Hypothalamus (tissue), 51 donors: ENCODE data around the gene RGL1.
"Not testable (repeated sequence)": the region's sequence is repeated elsewhere in the genome, so short reads cannot be mapped to it uniquely, and the experiment has no call there.

Experiments used
- DNase-seq, 51 donors: peaks; one replicate each; lab custom pipeline; 2025; lab: John Stamatoyannopoulos, UW

Gene RGL1

DNA sequence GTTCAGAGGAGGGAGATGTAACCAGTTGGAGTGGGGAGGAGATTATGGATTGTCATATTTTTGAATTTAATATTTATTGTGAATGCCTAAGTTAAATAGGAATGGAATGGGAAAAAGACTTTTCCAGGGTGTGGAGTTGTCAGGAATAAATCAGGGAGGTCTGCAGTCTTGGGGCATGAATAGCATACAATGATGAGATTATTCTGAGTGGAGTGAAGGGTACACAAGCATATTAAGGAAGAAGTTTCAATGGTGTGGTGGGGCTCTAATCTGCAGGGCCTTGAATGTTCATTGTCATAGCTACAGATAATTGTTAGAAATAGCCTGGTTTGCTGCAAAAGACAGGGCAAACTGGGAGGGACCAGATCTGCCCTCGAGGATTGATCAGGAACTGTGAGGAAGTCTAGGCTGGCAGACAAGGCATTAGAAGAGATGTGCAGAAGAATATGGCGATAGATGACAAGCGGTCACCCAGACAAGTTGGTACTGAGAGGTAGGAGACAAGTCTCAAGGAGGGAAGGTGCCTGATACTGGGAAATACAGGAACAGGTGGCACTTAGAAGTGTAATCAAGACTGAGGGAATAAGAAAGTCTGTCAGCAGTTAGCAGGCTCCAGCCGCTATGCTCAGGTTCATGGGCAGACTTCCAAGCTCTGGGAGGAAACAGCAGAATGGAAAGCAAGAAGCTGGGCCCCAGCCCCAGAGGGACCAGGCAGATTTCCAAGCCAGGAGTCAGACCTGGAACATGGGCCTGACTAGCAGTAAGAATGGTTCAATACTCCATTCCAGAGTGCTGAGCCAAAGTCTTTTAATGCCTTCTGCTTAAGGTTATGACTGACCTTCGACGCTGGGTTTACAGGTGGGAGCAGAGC, 20.9 kb upstream of the RGL1 start:
- DNase-seq: peak in 29 of 51 donors; percentile 8 to 71 (median 45)

DNA sequence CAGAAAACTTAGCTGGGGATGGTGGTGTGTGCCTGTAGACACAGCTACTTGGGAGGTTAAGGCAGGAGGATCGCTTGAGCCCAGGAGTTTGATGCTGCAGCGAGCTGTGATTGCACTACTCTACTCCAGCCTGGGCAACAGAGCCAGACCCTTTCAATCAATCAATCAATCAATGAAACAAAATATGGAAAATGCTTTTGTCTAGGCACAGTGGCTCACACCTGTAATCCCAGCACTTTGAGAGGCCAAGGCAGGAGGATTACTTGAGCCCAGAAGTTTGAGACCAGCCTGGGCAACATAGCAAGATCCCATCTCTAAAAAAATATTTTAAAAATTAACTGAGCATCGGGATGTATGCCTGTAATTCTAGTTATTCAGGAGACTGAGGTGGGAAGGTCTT, 19.0 kb upstream of the RGL1 start:
- not testable (repeated sequence) for DNase-seq

DNA sequence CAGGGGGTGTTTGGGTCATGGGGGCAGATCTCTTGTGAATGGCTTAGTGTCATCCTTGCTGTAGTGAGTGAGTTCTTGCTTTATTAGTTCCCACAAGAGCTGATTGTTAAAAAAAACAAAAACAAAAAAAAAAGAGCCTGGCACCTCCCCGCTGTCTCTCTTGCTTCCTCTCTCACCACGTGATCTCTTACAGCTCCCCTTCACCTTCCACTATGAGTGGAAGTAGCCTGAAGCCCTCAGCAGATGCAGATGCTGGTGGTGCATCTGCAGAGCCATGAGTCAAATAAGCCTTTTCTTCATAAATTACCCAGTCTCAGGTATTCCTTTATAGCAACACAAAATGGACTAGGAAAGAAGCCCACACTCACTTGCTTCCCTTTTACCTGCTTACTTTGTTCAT, 17.2 kb upstream of the RGL1 start:
- no peak for DNase-seq

DNA sequence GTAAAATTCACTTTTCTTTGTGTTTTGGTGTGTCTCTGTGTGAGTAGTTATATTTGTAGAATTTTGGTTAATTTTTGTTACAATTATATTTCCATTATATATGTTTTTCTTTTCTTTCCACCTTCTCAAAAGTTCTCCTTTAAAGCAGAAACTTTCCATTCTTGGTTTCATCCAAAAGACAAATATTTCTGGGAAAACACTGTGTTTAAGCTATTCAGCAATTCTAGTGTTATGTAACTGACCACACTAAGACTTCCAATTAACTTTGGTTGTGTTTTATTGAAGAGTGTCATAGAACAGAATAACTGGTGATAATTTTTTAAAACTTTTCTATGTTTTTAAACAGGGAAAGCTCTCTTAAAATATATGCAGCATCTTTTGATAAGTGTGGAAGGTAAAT, 13.6 kb upstream of the RGL1 start:
- no peak for DNase-seq

DNA sequence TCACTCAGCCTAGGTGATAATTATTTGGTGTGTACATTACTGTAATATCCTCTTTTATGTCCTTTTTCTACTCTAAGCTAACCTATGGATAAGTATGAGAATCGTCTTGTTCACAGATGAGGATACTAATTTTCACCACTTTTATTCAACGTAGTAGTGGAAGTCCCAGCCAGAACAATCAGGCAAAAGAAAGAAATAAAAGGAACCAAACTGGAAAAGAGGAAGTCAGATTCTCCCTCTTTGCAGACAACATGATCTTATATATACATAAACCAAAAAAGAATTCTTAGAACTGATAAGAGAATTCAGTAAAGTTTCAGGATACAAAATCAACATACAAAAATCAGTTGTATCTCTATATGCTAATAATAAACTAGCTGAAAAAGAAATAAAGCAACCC, 12.6 kb upstream of the RGL1 start:
- no peak for DNase-seq

DNA sequence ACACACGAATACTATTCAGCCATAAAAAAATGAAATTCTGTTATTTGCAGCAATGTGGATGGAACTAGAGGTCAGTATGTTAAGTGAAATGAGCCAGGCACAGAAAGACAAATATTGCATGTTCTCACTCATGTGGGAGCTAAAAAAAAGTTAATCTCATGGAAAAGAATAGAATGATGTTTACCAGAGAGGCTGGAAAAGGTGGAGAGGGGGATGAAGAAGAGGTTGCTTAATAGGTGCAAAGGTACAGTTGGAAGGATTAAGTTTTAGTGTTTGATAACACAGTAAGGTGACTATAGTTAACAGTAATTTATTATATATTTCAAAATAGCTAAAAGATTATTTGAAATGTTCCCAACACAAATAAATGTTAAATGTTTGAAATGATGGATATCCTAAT, 10.8 kb upstream of the RGL1 start:
- no peak for DNase-seq

DNA sequence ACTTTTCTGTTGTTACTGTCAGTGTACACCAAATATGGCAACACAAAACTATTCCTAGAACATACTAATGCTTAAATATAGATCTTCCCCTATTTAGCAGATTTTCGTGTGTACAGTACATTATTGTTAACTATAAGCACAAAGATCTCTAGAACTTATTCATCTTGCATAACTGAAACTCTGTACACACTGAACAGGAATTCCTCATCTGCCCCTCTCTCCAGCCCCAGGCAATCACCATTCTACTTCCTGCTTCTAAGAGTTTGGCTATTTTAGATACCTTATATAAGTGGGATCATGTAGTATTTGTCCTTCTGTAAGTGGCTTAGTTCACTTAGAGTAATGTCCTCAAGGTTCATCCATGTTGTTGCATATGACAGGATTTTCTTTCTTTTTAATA, 4.5 kb upstream of the RGL1 start:
- DNase-seq: no peak

DNA sequence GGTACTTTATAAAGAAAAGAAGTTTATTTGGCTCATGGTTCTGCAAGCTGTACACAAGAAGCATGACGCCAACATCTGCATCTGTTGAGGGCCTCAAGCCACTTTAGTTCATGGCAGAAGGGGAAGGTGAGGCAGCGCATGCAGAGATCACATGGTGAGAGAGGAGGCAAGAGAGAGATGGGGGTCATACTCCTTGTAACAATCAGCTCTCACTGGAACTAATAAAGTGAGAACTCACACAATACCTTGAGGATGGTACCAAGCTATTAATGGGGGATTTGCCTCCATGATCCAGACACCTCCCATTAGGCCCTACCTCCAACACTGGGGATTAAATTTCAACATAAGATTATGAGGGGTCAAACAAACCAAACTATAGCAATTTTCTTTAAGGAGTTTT, 3.3 kb upstream of the RGL1 start:
- no peak for DNase-seq

DNA sequence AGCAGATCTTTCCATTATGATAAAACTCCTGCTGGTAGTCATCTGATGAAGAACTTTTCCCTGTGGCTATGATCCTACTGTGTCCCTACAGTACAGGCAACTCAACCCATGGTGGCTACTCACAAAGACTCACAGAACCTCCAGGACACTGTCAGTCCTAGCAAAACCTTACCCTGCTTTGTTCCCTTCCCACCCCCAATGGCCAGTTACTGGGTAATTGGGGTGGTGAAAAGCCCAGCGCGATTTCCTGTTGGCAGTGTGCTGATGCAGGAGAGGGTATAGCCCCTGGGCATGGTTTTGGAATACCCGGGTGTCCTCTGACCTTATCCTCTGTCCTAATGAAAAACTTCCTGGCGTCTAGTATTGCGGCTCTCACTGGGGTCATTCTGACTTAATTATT, 533 bp upstream of the RGL1 start:
- peak in 3 of 51 donors; percentile 17 to 72 (median 18) for DNase-seq

DNA sequence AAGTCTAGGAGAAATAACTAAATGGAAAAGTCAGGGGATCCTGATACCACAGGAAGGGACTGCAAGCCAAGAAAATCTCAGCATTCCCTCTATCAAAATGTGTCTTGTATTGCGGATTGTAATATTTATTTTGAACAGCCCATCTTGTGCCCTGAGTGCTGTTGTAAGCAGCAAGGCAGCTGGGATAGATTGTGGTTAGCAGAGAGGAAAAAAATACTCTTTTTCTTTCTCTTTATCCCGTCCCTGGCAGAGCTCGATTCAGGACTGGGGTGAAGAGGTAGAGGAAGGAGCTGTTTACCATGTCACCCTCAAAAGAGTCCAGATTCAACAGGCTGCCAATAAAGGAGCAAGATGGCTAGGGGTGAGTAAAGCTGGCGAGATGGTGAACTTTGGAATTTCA, 1.2 kb downstream of the RGL1 start:
- DNase-seq: no peak

DNA sequence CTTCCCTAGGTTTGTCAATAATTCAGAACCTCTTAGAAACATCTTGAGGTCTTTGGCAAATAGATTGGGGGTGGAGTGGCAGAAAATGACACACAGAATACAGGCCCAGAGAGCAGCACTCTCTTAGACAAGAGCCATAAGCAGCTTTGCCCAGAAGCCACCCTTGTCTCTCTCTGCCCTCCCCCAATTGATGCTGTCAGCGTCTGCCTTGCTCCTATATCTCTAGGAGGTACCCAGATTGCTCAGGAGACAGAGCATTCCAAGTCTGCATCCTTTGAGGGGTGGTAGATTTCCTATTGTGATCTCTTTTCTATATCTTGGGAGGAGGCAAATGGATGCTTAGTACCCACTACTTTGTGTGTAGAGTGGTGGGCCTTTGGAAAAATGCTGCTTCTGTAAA, 1.8 kb downstream of the RGL1 start:
- DNase-seq: peak in 3 of 51 donors; percentile 26 to 41 (median 28)

DNA sequence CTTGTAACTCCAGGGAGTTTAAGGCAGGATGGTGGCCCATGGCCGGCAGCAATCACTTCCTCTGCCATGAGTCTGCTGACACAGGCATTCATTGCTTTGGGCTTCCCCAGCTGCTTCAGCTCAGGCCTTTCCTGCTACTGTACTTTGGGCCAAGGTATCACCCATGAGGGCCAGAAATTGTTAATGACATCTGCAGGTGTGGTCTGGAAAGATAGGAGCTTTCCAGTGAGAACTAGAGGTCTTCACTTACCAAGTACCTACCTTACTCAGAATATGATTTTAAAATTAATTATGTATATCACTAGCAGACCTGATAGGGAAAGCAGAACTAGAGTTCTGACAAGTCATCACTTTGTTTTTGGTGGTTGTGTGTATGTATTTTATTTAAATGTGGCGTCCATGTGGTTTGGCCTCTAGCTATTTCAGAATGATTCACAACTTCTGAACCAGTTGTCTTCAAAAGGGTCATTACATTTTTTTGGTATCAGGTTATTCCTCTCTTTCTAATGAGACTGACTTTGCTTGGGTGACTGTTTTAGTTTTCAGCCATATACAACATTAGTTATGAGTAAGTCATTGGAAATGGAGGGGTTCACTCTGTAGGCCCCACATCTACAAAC, 2.7 kb downstream of the RGL1 start:
- peak in 7 of 51 donors; percentile 13 to 33 (median 23) for DNase-seq

DNA sequence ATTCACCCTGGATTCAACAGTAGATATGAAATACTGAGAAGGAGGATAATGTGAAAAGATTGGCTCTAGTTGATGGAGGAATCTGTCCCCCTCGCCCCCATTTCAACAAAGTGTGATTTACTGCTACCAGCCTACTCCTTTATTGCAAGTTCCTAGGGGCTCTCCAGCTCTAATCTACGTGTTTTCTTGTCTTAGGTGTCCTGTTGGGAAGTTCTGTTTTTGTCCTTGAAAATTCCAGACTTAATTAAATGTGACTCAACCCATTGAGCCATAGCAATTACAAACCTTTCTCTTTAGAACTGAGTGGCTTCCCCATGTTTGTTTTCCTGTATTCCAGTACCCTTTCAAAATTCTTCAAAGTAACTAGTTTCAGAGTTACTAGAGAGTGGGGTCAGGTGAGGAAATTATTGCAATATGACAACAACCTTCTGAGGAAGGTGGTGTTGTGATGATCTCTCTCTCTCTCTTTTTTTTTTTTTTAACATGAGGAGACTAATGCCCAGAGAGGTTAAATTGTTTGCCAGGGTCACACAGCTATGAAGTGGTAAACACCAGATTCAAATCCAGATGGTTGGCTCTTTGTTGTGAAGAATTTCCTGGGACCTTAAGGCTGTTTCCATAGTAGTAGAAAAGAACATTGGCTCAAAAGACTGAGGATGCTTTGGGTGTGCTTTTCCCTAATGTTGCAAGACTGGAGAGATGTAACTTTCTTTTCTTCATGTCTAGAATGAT, 3.5 kb downstream of the RGL1 start:
- DNase-seq: no peak

DNA sequence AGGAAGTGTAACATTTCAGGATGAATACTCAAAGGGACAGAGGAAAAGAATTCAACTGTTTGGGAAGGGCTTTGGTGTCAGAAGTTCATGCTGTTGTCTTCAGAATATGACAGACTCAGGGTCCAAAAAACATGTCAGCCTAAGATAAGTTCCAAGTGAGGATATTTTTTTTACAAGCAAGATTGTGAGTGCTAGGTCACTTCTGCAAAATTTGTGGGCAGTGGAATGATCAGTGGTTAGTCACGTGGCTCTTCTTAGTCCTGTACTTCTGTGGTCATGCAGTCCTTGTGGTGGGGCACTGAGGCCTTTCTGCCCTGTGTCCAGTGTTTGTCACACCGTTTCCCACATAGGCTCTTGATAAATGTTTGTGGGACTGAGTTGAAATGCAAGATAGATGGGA, 5.2 kb downstream of the RGL1 start:
- no peak for DNase-seq

DNA sequence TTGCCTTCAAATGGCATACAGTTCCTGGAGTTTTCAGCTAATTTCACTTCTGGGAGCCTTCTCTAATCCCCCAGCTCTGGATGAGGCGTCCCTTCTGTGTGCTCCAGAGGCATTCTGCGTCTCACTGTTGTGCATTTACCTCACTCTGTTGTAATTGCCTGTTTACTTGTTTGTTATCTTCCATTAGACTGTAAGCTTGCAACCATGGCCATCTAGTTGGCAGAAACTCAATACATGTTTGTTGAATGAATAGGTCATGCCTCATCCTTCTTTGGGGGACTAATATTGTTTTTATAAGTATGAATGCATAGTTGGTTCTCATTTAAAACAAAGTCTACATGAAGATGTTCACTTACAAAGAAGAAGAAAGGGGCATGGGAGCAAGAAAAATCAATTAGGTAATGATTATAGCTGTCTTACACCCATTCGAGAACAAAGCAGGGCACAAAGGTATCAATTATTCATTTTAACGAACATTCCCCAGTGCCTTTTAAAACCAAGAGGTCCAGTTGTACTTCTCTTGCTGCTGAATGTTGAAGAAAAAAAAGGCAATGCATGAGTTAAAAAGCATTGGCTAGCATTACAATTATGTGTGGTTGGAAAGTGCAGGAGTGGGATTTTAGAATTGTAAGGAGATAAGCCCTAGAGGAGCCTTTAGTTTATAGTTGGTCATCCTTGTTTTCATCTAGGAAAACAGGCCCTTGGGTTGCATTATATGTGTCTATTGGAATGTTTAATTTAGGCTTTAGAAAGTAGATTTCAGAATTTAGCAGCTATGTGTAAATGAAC, 6.0 kb downstream of the RGL1 start:
- no peak for DNase-seq

DNA sequence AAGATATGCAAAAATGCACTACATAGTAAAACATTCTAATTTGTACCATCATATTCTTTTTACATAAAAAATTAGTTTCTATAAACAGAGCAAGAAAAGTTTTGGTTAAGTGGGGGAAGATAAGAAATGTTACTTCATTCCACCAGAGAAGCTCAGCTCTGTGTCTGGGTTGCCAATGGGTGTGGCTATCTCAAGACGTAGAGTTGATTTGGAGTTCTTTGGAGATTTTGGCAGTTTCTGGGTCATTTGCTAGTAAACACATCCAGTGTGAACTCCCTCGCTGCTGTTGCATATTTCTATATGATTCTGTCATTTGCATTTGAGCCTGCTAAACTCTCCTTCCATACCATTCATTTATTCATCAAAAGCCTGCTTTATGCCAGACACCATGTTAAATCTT, 7.2 kb downstream of the RGL1 start:
- no peak for DNase-seq

DNA sequence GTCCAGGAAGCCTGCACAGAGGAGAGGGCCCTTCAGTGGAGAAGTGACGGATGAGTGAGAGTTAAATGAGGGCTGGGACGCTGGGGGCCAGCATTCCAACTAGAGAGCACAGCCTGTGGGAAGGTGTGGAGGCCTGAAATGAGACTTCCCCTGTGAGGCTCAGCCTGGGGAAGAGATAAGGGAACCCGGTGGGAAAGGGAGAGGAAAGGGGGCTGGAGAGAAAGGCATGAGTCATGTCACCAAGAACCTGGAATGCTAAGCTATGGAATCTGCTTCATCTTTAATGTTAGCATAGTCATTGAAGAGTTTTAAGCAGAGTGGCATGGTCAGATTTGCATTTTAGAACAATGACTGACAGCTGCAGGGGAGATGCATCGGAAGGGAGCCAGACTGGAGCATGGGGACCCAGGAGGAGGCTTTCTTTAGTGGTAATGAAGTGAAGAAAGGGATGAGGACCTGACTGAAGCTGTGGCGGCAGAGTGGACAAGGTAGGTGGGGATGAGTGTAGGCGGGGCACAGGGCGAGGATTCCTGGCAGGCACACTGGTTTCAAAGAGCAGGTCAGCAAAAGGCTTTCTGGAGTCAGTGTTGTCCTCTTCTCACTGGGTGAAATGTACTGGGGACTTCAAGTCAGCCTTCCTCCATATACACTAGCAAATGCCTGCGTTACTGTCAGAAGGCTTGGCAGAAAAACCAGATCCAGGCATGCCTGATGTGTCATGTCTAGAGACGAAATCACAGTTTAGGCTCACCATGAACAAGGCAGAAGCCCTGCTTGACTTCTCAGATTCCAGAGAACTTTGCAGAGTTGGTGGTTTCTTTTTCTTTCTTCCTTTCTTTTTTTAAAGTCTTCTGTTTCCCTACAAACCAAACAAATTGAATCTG, 8.0 kb downstream of the RGL1 start:
- no peak for DNase-seq

DNA sequence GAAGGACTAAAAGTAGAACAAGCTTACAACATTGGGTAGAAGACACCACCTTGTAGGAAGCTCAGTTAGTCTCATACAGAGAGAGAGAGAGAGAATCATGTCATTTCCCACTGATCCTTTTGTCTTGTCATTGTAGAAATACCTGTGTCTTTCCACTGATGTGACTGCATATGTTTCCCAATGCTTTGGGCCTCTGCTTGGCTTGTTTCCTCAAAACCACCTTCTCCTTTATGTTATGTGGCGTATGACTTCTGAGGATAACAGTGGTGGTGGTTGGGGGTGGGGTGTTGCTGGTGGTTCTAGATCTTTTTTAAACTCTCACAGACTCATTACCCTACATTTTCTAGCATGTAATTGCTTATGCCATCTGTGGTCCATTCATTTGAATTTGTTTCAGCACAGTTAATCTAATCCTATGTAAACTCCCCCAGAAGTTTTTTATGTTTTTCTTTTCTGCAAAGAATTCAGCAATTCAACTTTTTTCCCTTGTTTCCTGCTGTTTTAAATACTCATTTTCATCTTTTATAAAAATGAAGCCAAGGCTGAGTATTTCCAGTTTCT, 9.3 kb downstream of the RGL1 start:
- no peak for DNase-seq

DNA sequence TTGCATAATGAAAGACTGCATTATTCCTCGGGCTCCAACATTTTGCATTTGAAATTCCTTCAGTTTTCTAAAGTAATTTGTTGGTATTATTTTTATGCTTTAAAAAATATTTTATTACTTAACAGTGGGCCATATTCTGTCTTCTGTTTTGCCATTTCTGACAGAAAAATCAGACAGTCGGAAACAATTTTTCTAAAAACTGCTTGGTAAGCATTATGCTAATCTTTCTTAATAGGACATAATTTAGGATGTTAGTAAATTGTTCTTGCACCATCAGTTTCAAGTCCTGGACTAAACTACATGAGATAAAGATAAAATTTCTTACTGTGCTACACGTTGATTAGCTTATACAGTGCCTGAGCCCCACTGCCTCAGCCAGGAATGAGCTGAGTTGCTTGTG, 11.2 kb downstream of the RGL1 start:
- no peak for DNase-seq
